Lower lobe of right lung (tissue), 2 donors: ENCODE results near the gene NPTXR. TPM values are rescaled to one million over a fixed set of nuclear protein-coding genes. Genes with fewer than 3 reads are reported as not detected.

Experiments used
- ATAC-seq, 2 donors: fragments of 200-7000 bp; cut with Tn5 transposase; one replicate each; pipeline ENCODE4 v1.9.1; 2020 to 2022; ENCODE audit warnings: mild to moderate bottlenecking in 2 of 2, moderate library complexity in 2 of 2
- DNase-seq: peaks from one replicate; pipeline ENCODE4 v3.0.0-alpha.2; 2020
- H3K27ac ChIP-seq: fragments of 200-600 bp; one replicate; pipeline ENCODE4 v1.8.0; 2022
- H3K27me3 ChIP-seq: fragments of 200-600 bp; one replicate; pipeline ENCODE4 v1.8.0; 2022; ENCODE audit warnings: low read depth
- H3K36me3 ChIP-seq: fragments of 200-600 bp; one replicate; pipeline ENCODE4 v1.8.0; 2022; ENCODE audit warnings: mild to moderate bottlenecking
- H3K4me1 ChIP-seq: fragments of 200-600 bp; one replicate; pipeline ENCODE4 v1.8.0; 2022
- H3K4me3 ChIP-seq: fragments of 200-600 bp; one replicate; pipeline ENCODE4 v1.8.0; 2022; ENCODE audit warnings: mild to moderate bottlenecking
- H3K9me3 ChIP-seq: fragments of 200-600 bp; one replicate; pipeline ENCODE4 v1.8.0; 2022
- CTCF ChIP-seq: fragments of 200-600 bp; IDR thresholded peaks from one replicate; pipeline ENCODE4 v1.8.0; 2022; ENCODE audit warnings: antibody characterized with exemption, mild to moderate bottlenecking
- intact Hi-C: fragments of 100-400 bp; cut with DNase I; formaldehyde crosslinking; loops from one replicate; pipeline ENCODE4 v1.11.0; 2022
- total RNA-seq: library from RNA; stranded (reverse); fragmentation: NEBNext Ultra II Directional; extraction: Animal tissue kit (Norgen Biotek cat#: 25700); gene quantifications from one replicate; pipeline ENCODE4 v1.2.1, GENCODE V29; 2021
- donor health status: DM: no; HTN: yes; CAD: no; lungs with severe emphysema.

The NPTXR gene
- total RNA-seq, 1 donor from 2014 or later: 5.1 TPM

DNA sequence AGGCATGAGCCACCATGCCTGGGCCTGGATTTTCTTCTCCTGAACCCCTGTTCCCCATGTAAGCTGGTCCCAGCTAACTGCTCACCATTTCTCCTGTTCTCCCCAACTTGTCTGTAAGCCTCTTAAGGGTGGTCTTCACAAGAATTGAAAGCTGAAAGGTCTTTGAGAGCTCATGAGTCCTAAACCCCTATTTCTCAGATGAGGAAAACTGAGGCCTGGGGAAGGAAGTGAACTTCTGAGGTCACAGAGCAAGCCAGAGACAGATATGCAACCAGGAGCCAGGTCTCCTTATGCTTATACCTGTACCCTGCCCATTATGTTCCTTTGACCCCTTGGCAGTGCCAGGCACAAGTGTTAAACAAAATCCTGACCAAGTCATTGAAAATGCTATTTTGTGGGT is 16.3 kb downstream of the NPTXR start:
- H3K36me3 ChIP-seq: no peaks in the 10 kb centered on the region
- intact Hi-C loops: no loop called here

GRCh38 chr22:38826801-38827200 is 17.0 kb downstream of the NPTXR start:
- TF ChIP-seq CTCF: no peak
- Histone ChIP-seq H3K36me3 (no peaks in the 10 kb centered on the region), H3K27ac (no peak overlapping the region), H3K27me3 (no peaks in the 10 kb centered on the region), H3K4me1 (no peaks in the 10 kb centered on the region), H3K9me3 (no peaks in the 10 kb centered on the region), H3K4me3 (no peak overlapping the region)
- intact Hi-C loops: no loop called here
- ATAC-seq (no peak), DNase-seq (peak; percentile 19)

More for the DNA sequence above, 16.3 kb downstream of the NPTXR start:
- DNase-seq (no peak), ATAC-seq (no peak)
- Histone ChIP-seq H3K27me3 (no peaks in the 10 kb centered on the region), H3K4me1 (no peaks in the 10 kb centered on the region), H3K9me3 (no peaks in the 10 kb centered on the region), H3K27ac (no peak overlapping the region), H3K4me3 (no peak overlapping the region)
- no peak for TF ChIP-seq CTCF

DNA sequence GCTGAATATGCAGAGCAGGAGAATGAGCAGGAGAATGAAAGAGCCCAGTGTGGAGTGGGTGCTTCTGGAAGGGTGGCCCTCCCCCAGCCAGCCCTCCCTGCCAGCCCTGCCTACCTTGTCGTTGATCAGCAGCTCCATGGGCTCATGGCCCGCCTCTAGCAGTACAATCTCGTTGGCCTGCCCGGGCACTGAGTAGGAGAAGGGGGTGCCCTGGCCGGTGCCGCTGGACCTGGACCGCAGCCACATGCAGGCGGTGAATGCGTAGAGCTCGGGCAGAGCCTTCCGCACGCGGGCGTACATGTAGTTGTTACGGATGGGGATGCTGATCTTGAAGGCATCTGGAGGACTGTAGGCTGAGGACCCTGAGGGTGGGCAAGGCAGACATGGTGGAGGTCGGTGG is 17.4 kb downstream of the NPTXR start:
- Histone ChIP-seq H3K36me3 (no peaks in the 10 kb centered on the region), H3K4me3 (no peak overlapping the region), H3K27me3 (no peaks in the 10 kb centered on the region), H3K4me1 (no peaks in the 10 kb centered on the region), H3K27ac (no peak overlapping the region), H3K9me3 (no peaks in the 10 kb centered on the region)
- DNase-seq (peak; percentile 41), ATAC-seq (no peak)
- intact Hi-C loops: no loop called here
- no peak for TF ChIP-seq CTCF

DNA sequence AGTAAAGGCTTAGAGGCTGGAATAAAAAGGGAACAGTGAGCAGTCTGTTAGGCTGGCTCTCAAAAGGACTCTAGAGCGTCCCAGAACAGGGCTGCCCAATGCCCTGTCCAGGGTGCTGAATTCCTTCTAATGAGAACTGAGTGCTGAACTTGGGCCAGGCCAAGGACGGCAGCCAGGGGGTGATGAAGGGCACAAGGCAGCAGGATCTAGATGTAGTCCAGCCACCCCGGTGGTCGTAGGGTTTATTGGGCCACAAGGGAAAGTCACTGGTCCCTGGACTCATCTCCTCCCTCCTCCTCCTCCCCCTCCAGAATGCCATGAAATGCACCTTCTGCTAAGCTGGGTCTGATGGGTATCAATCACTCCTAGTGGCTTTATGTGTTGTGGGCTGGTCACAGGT is 19.2 kb downstream of the NPTXR start:
- intact Hi-C loops: no loop called here
- ATAC-seq: peak; percentile 74 to 82
- DNase-seq: peak; percentile 60

GRCh38 chr22:38823637-38824036 is 20.2 kb downstream of the NPTXR start:
- no peaks in the 10 kb centered on the region for H3K36me3 ChIP-seq
- no peak overlapping the region for H3K4me3 ChIP-seq
- no peaks in the 10 kb centered on the region for H3K9me3 ChIP-seq
- H3K4me1 ChIP-seq: no peaks in the 10 kb centered on the region
- DNase-seq (no peak), ATAC-seq (no peak)
- TF ChIP-seq CTCF: no peak
- H3K27ac ChIP-seq: no peak overlapping the region
- no peaks in the 10 kb centered on the region for H3K27me3 ChIP-seq
- intact Hi-C loops: no loop called here

More for the DNA sequence above, 19.2 kb downstream of the NPTXR start:
- no peaks in the 10 kb centered on the region for H3K4me1 ChIP-seq
- no peak overlapping the region for H3K27ac ChIP-seq
- H3K27me3 ChIP-seq: no peaks in the 10 kb centered on the region
- no peaks in the 10 kb centered on the region for H3K9me3 ChIP-seq
- TF ChIP-seq CTCF: peak; percentile 28
- H3K4me3 ChIP-seq: no peak overlapping the region
- no peaks in the 10 kb centered on the region for H3K36me3 ChIP-seq

GRCh38 chr22:38823076-38823475 is 20.8 kb downstream of the NPTXR start:
- no peak for TF ChIP-seq CTCF
- H3K4me3 ChIP-seq: no peak overlapping the region
- intact Hi-C loops: no loop called here

More at GRCh38 chr22:38823076-38823475, 20.8 kb downstream of the NPTXR start:
- DNase-seq: no peak
- no peaks in the 10 kb centered on the region for H3K27me3 ChIP-seq
- H3K36me3 ChIP-seq: no peaks in the 10 kb centered on the region
- ATAC-seq: no peak
- no peak overlapping the region for H3K27ac ChIP-seq
- no peaks in the 10 kb centered on the region for H3K9me3 ChIP-seq
- no peaks in the 10 kb centered on the region for H3K4me1 ChIP-seq
